Effector memory CD8-positive, alpha-beta T cell (primary cell): ENCODE measurements around the gene LRRC46.

Source experiments
- ATAC-seq: fragments of 150-1000 bp; cut with Tn5 transposase; replicated peaks from 2 replicates; pipeline ENCODE4 v1.10.0; 2021; ENCODE audit warnings: mild to moderate bottlenecking, moderate library complexity
- DNase-seq, 3 experiments: peaks; one replicate each; pipeline ENCODE4 v3.0.0; 2021
- H3K27ac Mint-ChIP-seq, 2 donors: one replicate each; pipeline ENCODE4 v1.8.0; 2022; ENCODE audit warnings: mild to moderate bottlenecking in 2 of 2, mixed read lengths in 2 of 2, moderate library complexity in 2 of 2
- H3K27me3 Mint-ChIP-seq, 2 donors: one replicate each; pipeline ENCODE4 v1.8.0; 2022; ENCODE audit warnings: mixed read lengths in 2 of 2
- H3K36me3 Mint-ChIP-seq: one replicate; pipeline ENCODE4 v1.8.0; 2022; ENCODE audit warnings: mild to moderate bottlenecking, moderate library complexity, mixed read lengths; ENCODE audit not compliant: insufficient read depth
- H3K4me1 Mint-ChIP-seq, 2 donors: one replicate each; pipeline ENCODE4 v1.8.0; 2022; ENCODE audit warnings: low read depth in 2 of 2, mixed read lengths in 2 of 2
- H3K4me3 Mint-ChIP-seq, 2 donors: one replicate each; pipeline ENCODE4 v1.8.0; 2022; ENCODE audit warnings: mild to moderate bottlenecking in 2 of 2, mixed read lengths in 2 of 2, moderate library complexity in 2 of 2
- H3K9me3 Mint-ChIP-seq, 2 donors: one replicate each; pipeline ENCODE4 v1.8.0; 2022; ENCODE audit warnings: mixed read lengths in 2 of 2

LRRC46 gene

GRCh38 chr17:47844814-47845715 lies 13.6 kb downstream of the LRRC46 start:
- no peaks in the 10 kb centered on the region for H3K9me3 Mint-ChIP-seq
- no peak for ATAC-seq

DNA sequence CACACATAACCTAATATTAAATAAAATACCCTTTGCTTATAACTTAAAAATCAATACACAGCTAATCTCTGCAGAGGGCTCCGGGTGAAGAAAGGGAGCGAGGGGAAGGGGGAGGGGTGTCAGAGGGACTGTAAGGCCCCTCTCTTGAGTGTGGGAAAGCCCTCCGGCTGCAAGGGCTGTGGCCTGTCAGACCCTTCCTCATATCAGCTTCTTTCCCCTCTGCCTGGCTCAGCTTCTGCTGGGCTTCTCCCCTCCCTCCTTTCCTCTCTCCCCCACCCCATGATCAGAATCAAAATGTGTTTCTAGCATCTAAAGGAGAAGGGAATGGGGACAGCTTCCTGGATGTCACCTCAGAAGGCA lies 14.2 kb downstream of the LRRC46 start:
- ATAC-seq (no peak), DNase-seq (no peak)
- H3K4me3 Mint-ChIP-seq, result no peak overlapping the region
- H3K27ac Mint-ChIP-seq, result no peak overlapping the region
- no peaks in the 10 kb centered on the region for H3K9me3 Mint-ChIP-seq
- no peaks in the 10 kb centered on the region for H3K36me3 Mint-ChIP-seq
- peaks cover 11 to 12% of the 10 kb centered on the region in 2 donors for H3K4me1 Mint-ChIP-seq
- H3K27me3 Mint-ChIP-seq, result peaks cover 53 to 69% of the 10 kb centered on the region in 2 donors

More at GRCh38 chr17:47844814-47845715, 13.6 kb downstream of the LRRC46 start:
- no peak for DNase-seq
- peaks cover 47 to 63% of the 10 kb centered on the region in 2 donors for H3K27me3 Mint-ChIP-seq
- no peak overlapping the region for H3K27ac Mint-ChIP-seq
- peaks cover 10 to 15% of the 10 kb centered on the region in 2 donors for H3K4me1 Mint-ChIP-seq
- no peak overlapping the region for H3K4me3 Mint-ChIP-seq
- H3K36me3 Mint-ChIP-seq, result no peaks in the 10 kb centered on the region

GRCh38 chr17:47846716-47847340 lies 15.4 kb downstream of the LRRC46 start:
- Mint-ChIP-seq H3K36me3 (no peaks in the 10 kb centered on the region), H3K4me1 (peaks cover 9% of the 10 kb centered on the region in 2 donors), H3K27ac (no peak overlapping the region), H3K4me3 (no peak overlapping the region), H3K27me3 (peaks cover 59 to 79% of the 10 kb centered on the region in 2 donors), H3K9me3 (no peaks in the 10 kb centered on the region)
- ATAC-seq (no peak), DNase-seq (no peak)

GRCh38 chr17:47847341-47848197 lies 16.1 kb downstream of the LRRC46 start:
- no peak for DNase-seq
- Mint-ChIP-seq H3K36me3 (no peaks in the 10 kb centered on the region), H3K4me3 (no peak overlapping the region), H3K9me3 (no peaks in the 10 kb centered on the region), H3K27ac (no peak overlapping the region), H3K27me3 (peaks cover 66 to 86% of the 10 kb centered on the region in 2 donors), H3K4me1 (peaks cover 16 to 17% of the 10 kb centered on the region in 2 donors)
- peak; percentile 31 for ATAC-seq

- H3K4me3 Mint-ChIP-seq, result no peak overlapping the region
- H3K9me3 Mint-ChIP-seq, result no peaks in the 10 kb centered on the region
- peaks cover 16 to 17% of the 10 kb centered on the region in 2 donors for H3K4me1 Mint-ChIP-seq
- no peaks in the 10 kb centered on the region for H3K36me3 Mint-ChIP-seq
- ATAC-seq, result no peak
- DNase-seq, result no peak
- peaks cover 72 to 92% of the 10 kb centered on the region in 2 donors for H3K27me3 Mint-ChIP-seq
- H3K27ac Mint-ChIP-seq, result no peak overlapping the region
These were observed 16.7 kb downstream of the LRRC46 start for GRCh38 chr17:47848198-47848513.

- Mint-ChIP-seq H3K36me3 (no peaks in the 10 kb centered on the region), H3K4me3 (peak overlapping the region; percentile 66 to 73), H3K9me3 (no peaks in the 10 kb centered on the region), H3K4me1 (peaks cover 15 to 16% of the 10 kb centered on the region in 2 donors), H3K27me3 (peaks cover 86 to 99% of the 10 kb centered on the region in 2 donors), H3K27ac (peak overlapping the region in 1 of 2 donors; percentile 75)
- DNase-seq, result no peak
- ATAC-seq, result no peak
These were observed 18.9 kb downstream of the LRRC46 start for GRCh38 chr17:47850373-47850691.

GRCh38 chr17:47850692-47851573 lies 19.5 kb downstream of the LRRC46 start, which contains the start of gene SP6:
Gene SP6, minus strand, starts transcription at chr17:47851163. Its CDS starts 2,734 bp downstream, at chr17:47848429.
- ATAC-seq, result peak; percentile 89
- H3K36me3 Mint-ChIP-seq, result no peaks in the 10 kb centered on the region
- H3K27ac Mint-ChIP-seq, result peak within 1 kb of the TSS in 1 of 2 donors; percentile 75
- H3K4me3 Mint-ChIP-seq, result peak within 1 kb of the TSS; percentile 68 to 73
- no peaks in the 10 kb centered on the region for H3K9me3 Mint-ChIP-seq
- peaks cover 15 to 16% of the 10 kb centered on the region in 2 donors for H3K4me1 Mint-ChIP-seq
- peaks cover 86 to 99% of the 10 kb centered on the region in 2 donors for H3K27me3 Mint-ChIP-seq
- peak; percentile 40 to 54 (median 51) for DNase-seq

DNA sequence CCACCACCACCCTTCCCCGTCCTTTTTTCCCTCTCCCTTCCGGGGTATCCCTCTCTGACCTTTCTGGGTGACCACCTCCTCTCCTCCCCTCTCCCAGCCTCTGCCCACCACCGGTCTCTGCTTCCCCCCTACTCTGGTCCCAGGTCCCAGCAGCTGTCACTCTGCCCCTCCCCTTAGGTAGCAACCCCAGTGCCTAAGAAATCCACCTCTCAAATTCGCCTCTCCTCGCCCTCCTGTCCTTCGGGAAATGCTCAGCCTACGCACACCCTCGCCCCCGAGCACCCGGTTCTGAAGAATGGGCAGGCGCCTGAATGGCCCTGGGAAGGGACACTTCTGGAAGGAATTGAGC lies 20.3 kb downstream of the LRRC46 start:
- no peak for DNase-seq
- Mint-ChIP-seq H3K36me3 (no peaks in the 10 kb centered on the region), H3K27ac (no peak overlapping the region), H3K4me3 (peak overlapping the region; percentile 68 to 72), H3K9me3 (no peaks in the 10 kb centered on the region), H3K27me3 (peaks cover 86 to 99% of the 10 kb centered on the region in 2 donors), H3K4me1 (peaks cover 15 to 16% of the 10 kb centered on the region in 2 donors)
- ATAC-seq, result no peak

DNA sequence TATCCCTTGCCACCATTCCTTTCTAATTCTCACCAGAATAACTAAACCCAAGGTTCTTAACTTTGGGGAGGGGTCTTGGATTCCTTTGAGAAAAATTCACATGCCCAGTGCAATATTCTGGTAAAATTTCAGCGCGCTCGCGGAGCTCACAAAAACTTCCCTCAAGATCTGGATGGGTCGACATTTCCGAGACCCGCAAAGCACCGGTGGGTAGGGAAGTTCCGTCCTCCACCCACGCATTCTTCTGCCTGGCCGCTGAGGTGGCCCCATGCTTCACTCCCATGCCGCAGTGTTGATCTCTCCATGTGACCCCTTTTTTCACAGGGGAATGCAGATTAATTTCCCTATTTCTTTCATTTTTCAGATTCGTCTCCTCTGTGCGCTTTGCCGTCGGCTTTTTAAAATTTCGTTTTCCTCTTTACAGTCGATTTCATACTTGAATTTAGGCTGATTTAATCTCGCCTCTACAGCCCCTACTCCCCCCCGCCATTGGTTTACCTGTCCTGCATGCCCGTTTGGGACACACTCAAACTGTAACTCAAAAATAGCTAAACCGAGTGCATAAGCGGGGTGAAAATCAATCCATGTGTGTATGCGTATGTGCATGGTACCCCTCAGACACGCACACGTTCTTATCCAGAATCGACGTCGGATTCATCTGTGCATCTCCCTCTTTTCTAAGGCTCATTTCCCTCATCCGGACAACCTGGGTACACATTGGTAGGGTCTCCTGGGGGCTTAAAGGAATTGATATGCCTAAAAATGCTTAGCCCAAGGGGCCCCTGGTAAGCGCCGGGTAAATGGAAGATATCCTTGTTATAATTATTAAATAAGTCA lies 20.9 kb downstream of the LRRC46 start:
- peaks cover 84 to 98% of the 10 kb centered on the region in 2 donors for H3K27me3 Mint-ChIP-seq
- no peaks in the 10 kb centered on the region for H3K9me3 Mint-ChIP-seq
- no peak for DNase-seq
- ATAC-seq, result no peak
- peak overlapping the region; percentile 68 to 72 for H3K4me3 Mint-ChIP-seq
- H3K27ac Mint-ChIP-seq, result no peak overlapping the region
- peaks cover 14 to 16% of the 10 kb centered on the region in 2 donors for H3K4me1 Mint-ChIP-seq
- H3K36me3 Mint-ChIP-seq, result no peaks in the 10 kb centered on the region

- no peaks in the 10 kb centered on the region for H3K9me3 Mint-ChIP-seq
- no peak for ATAC-seq
- H3K4me1 Mint-ChIP-seq, result peaks cover 13 to 16% of the 10 kb centered on the region in 2 donors
- H3K27ac Mint-ChIP-seq, result no peak overlapping the region
- H3K36me3 Mint-ChIP-seq, result no peaks in the 10 kb centered on the region
- DNase-seq, result no peak
- H3K4me3 Mint-ChIP-seq, result no peak overlapping the region
- H3K27me3 Mint-ChIP-seq, result peaks cover 87 to 96% of the 10 kb centered on the region in 2 donors
These were observed 22.1 kb downstream of the LRRC46 start for GRCh38 chr17:47853616-47854015.

GRCh38 chr17:47855737-47856136 lies 24.3 kb downstream of the LRRC46 start:
- Mint-ChIP-seq H3K4me1 (peaks cover 10% of the 10 kb centered on the region in 2 donors), H3K27me3 (peaks cover 83 to 96% of the 10 kb centered on the region in 2 donors), H3K27ac (no peak overlapping the region), H3K4me3 (no peak overlapping the region), H3K36me3 (no peaks in the 10 kb centered on the region), H3K9me3 (no peaks in the 10 kb centered on the region)
- ATAC-seq, result no peak
- no peak for DNase-seq

DNA sequence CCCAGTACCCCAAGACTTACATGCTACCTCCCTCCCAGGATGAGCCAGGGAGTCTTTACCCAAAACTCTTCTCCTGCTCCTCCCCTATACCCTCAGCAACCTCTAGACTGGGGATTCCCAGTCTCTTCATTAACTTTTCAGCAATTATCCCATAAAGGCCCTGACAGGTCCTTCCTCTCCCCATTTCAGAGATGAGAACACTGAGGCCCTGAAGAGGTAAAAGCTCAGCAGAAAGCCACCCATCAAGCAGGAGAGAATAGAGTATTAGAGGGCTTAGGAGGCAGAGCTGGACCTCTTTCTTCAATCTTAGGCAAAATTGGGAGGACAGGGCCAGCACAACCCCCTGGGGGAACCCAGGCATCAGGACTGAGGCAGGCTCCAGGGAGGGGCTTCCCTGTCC lies 25.4 kb downstream of the LRRC46 start:
- peaks cover 77 to 87% of the 10 kb centered on the region in 2 donors for H3K27me3 Mint-ChIP-seq
- ATAC-seq (no peak), DNase-seq (no peak)
- H3K27ac Mint-ChIP-seq, result no peak overlapping the region
- H3K9me3 Mint-ChIP-seq, result no peaks in the 10 kb centered on the region
- no peaks in the 10 kb centered on the region for H3K36me3 Mint-ChIP-seq
- H3K4me3 Mint-ChIP-seq, result no peak overlapping the region
- H3K4me1 Mint-ChIP-seq, result peaks cover 7 to 8% of the 10 kb centered on the region in 2 donors
